ENCODE results near the gene ABHD6. TPM values are rescaled to one million over a fixed set of nuclear protein-coding genes. Genes with fewer than 3 reads are reported as not detected.

Gene ABHD6
- total RNA-seq, 1 experiment from 2014 or later = 18.9 TPM

DNA sequence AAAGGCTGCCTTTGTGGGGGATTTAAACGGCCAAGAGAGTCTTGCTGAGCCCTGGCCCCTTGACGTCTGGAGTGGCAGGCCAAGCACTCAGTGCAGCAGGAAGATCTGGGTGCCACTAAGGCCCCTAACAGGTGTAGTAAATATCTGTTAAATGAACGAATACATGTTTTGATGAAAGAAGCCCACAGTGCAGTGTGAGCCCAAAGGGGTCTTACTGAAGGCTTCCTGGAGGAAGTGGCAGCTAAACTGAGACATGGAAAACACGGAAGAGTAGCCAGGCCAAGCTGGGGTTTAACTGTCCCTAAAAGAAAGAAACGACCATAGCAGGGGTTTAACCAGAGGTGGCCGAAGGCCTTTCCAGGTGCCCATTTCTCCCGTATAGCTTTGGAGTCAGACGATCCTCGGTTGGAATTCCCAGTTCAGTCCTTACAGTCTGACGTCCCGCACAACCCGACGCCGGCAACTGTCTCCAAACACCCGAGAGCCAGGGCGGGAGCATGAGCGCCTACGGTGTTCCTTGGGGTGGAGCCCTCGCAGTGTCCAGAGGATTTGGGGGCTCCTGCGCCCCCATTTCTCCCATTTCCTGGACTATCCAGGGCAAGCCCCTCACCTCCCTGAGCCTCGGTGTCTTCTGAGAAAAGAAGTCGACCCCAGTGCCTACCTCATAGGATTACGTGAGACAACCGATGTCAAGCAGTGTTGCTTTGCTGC is 910 bp upstream of the ABHD6 start:
- peaks cover 3% of the 10 kb centered on the region; the same call in 1 of the 2 replicates for H3K4me1 ChIP-seq (ENCODE audit: control insufficient read depth, insufficient read depth, low read length)
- ATAC-seq = peak; percentile 33
- H3K36me3 ChIP-seq (ENCODE audit: control insufficient read depth, insufficient read depth, low read length) = no peaks in the 10 kb centered on the region; the same call in 1 of the 2 replicates
- BruUV-seq (replicated peaks) = no TSS peak
- peak overlapping the region; percentile 82 for H3K27ac ChIP-seq (ENCODE audit: low read length)
- ChIA-PET CTCF (no interaction called here), POLR2A (no interaction called here)
- intact Hi-C loops (cut with micrococcal nuclease; ENCODE audit: unreplicated experiment) (no loop called here), in situ Hi-C loops (cut with HindIII; ENCODE audit: low pct_unique_long_range_greater_than_20kb, low sequenced_read_pairs) (no loop called here)
- no peak for DNase-seq (ENCODE audit: low read depth, low spot score)
- H3K4me3 ChIP-seq (ENCODE audit: low read depth in 2 of 2, low read length in 2 of 2) = peak overlapping the region; percentile 77 to 78
- H3K9me3 ChIP-seq (ENCODE audit: control insufficient read depth, insufficient read depth, low read depth, low read length) = no peaks in the 10 kb centered on the region
- no peaks in the 10 kb centered on the region for H3K27me3 ChIP-seq (ENCODE audit: control insufficient read depth, insufficient read depth, low read length)
- TF ChIP-seq SIN3A (IDR thresholded peaks at IDR 0.05; ENCODE audit: borderline replicate concordance, insufficient read depth, low read depth, low read length) (no peak), POLR2AphosphoS5 (IDR thresholded peaks at IDR 0.05; ENCODE audit: low read depth, low read length) (no peak), TCF7L2 (IDR thresholded peaks at IDR 0.05; ENCODE audit: low read depth, low read length) (no peak)
- TF ChIP-seq, protein P1, sequence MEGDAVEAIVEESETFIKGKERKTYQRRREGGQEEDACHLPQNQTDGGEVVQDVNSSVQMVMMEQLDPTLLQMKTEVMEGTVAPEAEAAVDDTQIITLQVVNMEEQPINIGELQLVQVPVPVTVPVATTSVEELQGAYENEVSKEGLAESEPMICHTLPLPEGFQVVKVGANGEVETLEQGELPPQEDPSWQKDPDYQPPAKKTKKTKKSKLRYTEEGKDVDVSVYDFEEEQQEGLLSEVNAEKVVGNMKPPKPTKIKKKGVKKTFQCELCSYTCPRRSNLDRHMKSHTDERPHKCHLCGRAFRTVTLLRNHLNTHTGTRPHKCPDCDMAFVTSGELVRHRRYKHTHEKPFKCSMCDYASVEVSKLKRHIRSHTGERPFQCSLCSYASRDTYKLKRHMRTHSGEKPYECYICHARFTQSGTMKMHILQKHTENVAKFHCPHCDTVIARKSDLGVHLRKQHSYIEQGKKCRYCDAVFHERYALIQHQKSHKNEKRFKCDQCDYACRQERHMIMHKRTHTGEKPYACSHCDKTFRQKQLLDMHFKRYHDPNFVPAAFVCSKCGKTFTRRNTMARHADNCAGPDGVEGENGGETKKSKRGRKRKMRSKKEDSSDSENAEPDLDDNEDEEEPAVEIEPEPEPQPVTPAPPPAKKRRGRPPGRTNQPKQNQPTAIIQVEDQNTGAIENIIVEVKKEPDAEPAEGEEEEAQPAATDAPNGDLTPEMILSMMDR (IDR thresholded peaks at IDR 0.05) = no peak
- TF ChIP-seq, protein P2, sequence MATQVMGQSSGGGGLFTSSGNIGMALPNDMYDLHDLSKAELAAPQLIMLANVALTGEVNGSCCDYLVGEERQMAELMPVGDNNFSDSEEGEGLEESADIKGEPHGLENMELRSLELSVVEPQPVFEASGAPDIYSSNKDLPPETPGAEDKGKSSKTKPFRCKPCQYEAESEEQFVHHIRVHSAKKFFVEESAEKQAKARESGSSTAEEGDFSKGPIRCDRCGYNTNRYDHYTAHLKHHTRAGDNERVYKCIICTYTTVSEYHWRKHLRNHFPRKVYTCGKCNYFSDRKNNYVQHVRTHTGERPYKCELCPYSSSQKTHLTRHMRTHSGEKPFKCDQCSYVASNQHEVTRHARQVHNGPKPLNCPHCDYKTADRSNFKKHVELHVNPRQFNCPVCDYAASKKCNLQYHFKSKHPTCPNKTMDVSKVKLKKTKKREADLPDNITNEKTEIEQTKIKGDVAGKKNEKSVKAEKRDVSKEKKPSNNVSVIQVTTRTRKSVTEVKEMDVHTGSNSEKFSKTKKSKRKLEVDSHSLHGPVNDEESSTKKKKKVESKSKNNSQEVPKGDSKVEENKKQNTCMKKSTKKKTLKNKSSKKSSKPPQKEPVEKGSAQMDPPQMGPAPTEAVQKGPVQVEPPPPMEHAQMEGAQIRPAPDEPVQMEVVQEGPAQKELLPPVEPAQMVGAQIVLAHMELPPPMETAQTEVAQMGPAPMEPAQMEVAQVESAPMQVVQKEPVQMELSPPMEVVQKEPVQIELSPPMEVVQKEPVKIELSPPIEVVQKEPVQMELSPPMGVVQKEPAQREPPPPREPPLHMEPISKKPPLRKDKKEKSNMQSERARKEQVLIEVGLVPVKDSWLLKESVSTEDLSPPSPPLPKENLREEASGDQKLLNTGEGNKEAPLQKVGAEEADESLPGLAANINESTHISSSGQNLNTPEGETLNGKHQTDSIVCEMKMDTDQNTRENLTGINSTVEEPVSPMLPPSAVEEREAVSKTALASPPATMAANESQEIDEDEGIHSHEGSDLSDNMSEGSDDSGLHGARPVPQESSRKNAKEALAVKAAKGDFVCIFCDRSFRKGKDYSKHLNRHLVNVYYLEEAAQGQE (IDR thresholded peaks at IDR 0.05; ENCODE audit: insufficient read depth in 1 of 2, low read depth in 2 of 2, low read length in 1 of 2) = no peak

DNA sequence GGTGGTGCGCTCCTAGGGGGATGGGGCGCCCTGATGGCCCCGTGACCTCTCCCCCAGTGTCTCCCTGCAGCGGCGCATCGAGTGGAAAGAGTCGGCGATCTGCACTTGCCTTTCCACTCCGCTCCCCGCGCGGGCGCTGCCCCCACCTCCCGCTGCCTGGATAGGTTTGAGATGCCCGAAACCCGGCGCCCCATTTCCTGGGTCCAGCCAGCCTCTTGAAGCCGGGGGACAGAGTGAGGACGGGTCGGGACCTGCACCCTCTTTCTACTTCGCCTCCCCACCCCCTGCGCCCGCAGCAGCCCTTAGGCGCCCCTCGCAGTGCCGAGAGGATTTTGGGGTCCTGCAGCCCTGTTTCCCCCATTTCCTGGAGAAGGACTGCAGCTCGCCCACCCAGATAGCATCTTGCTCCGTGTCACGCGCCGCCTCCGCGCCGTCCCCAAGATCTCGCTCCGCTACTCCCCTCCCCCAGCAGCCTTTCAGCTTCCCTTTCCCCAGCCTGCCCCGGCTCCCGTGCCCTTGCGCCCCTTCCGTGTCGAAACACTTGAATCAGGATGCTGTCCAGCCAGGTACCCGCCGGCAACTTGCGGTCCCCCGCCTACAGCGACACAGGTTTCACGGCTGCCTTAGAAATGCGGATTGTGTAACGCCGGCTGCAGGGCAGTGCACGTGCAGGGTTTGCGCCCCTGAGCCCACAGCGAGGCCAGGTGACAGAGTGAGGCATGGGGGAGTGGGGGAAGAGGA is 519 bp downstream of the ABHD6 start:
- Histone ChIP-seq H3K9me3 (ENCODE audit: control insufficient read depth, insufficient read depth, low read depth, low read length) (no peaks in the 10 kb centered on the region), H3K27me3 (ENCODE audit: control insufficient read depth, insufficient read depth, low read length) (no peaks in the 10 kb centered on the region), H3K27ac (ENCODE audit: low read length) (peak overlapping the region; percentile 59), H3K4me1 (ENCODE audit: control insufficient read depth, insufficient read depth, low read length) (peaks cover 3% of the 10 kb centered on the region), H3K36me3 (ENCODE audit: control insufficient read depth, insufficient read depth, low read length) (no peaks in the 10 kb centered on the region; the same call in 1 of the 2 replicates), H3K4me3 (ENCODE audit: low read depth in 2 of 2, low read length in 2 of 2) (peak overlapping the region; percentile 77 to 78)
- in situ Hi-C loops (cut with HindIII; ENCODE audit: low pct_unique_long_range_greater_than_20kb, low sequenced_read_pairs) (no loop called here), intact Hi-C loops (cut with micrococcal nuclease; ENCODE audit: unreplicated experiment) (no loop called here)
- POLR2A ChIA-PET = no interaction called here
- ATAC-seq = peak; percentile 69; the same call in 1 of the 2 replicates
- CTCF ChIA-PET = interaction anchor here (0.7 kb wide), 1 partner anchor 212 kb away, joined by 14 read pairs; no protein-coding TSS in a partner anchor
- TF ChIP-seq, protein P2 (IDR thresholded peaks at IDR 0.05; ENCODE audit: insufficient read depth in 1 of 2, low read depth in 2 of 2, low read length in 1 of 2) = no peak
- TF ChIP-seq TCF7L2 (IDR thresholded peaks at IDR 0.05; ENCODE audit: low read depth, low read length) (no peak), SIN3A (IDR thresholded peaks at IDR 0.05; ENCODE audit: borderline replicate concordance, insufficient read depth, low read depth, low read length) (no peak), POLR2AphosphoS5 (IDR thresholded peaks at IDR 0.05; ENCODE audit: low read depth, low read length) (no peak)
- TF ChIP-seq, protein P1 (IDR thresholded peaks at IDR 0.05) = no peak
- no TSS peak for BruUV-seq (replicated peaks)
- DNase-seq (ENCODE audit: low read depth, low spot score) = no peak

Measured in Panc1 (cell line).